GM21526 (cell line): ENCODE data around the gene LRRC3B.

Experiments
- ATAC-seq: cut with Tn5 transposase; IDR thresholded peaks from one replicate; pipeline ENCODE4 v1.9.1; 2021; ENCODE audit warnings: moderate library complexity; ENCODE audit not compliant: unreplicated experiment, low FRiP score

LRRC3B gene

GRCh38 chr3:26628915-26629314, 6.3 kb downstream of the LRRC3B start:
- ATAC-seq, result no peak

- no peak for ATAC-seq
Observed at GRCh38 chr3:26630669-26631389, 8.3 kb downstream of the LRRC3B start.

DNA sequence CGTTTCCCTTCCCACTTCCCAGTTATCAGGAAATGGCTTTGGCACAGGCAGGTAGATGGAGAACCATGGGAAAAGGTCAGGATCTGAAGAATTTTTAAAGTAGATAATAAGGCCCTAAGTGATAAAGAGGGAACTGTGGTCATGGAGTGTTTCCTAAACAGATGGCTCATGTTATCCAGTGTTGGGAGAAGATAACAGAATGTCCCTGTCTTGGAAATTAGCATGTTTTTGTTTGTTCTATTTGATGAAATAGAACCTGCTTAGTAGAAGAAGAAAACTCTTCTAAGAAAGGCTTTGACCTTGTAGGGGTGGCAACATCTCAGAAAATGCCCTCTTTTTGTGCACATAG, 8.8 kb downstream of the LRRC3B start:
- ATAC-seq, result no peak

GRCh38 chr3:26634601-26635000, 12.0 kb downstream of the LRRC3B start:
- no peak for ATAC-seq

DNA sequence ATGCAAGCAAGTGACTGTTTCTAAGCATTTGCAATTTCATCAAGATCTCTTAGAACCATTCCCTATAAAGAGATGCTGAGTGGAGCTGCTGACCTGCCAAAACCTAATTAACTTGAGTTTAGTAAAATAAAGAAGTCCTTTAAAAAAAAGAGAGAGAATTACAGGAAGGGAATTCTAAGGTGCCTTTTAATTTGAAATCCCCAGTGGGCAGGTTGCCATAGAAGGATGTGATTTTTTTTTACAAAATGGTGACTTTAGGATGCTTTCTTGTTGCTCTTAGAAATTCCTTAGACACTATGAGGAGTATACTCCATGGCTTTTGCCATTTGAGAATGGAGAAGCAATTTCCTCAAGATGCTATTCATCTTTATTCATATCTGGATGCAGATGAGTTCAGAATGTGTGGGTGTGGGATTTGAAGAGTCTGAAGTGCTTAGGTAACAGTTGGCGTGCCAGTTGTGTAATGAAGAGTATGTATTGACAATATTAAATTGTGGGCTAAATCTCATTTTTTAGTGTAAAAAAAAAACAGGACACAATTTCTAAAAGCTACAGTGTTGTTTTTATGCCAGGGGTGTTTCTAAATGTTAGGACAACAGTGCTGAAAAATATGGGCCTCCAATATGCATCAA, 13.6 kb downstream of the LRRC3B start:
- no peak for ATAC-seq

- no peak for ATAC-seq
Observed at GRCh38 chr3:26637698-26638097, 15.1 kb downstream of the LRRC3B start.

DNA sequence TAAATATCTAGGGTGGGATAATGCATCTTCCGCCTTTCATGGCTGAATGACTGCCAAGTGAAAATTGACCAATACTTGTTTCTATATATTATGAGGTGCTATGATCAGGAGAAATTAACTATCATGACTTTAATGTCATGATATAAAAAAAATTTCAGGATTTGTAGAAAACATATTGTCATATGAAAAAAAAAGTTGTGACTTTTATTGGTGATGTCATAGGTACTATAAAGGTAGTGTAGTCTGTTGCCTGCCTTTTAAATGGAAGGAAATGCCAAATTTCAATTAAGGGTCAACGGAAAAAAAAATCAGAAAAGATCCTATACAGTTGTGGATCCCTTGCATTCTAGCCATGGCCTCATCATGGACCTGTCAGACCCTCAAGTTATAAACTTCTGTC, 15.5 kb downstream of the LRRC3B start:
- ATAC-seq, result no peak

- ATAC-seq, result no peak
Observed at GRCh38 chr3:26639339-26639738, 16.8 kb downstream of the LRRC3B start.

- ATAC-seq, result no peak
Observed at GRCh38 chr3:26647078-26647477, 24.5 kb downstream of the LRRC3B start.

GRCh38 chr3:26648461-26648860, 25.9 kb downstream of the LRRC3B start:
- ATAC-seq, result no peak

DNA sequence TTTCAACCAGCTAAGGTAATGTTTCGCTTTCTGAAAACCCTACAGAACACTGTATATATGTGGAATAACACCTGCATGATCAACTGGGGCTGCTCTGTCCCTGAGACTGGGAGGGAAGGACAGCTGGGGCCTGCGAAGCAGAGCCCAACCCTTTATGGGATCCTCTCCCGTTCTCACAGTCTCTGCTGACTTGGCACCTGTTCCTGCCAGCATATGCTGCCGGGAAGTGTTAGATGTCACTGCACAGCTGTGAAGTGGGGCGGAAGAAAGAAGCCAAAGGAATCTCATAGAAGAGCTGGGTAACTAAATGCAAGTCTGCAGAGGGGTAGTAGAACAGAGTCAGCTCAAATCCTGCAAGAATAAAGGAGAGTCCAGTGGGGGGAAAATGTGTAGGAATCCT, 29.6 kb downstream of the LRRC3B start:
- no peak for ATAC-seq

DNA sequence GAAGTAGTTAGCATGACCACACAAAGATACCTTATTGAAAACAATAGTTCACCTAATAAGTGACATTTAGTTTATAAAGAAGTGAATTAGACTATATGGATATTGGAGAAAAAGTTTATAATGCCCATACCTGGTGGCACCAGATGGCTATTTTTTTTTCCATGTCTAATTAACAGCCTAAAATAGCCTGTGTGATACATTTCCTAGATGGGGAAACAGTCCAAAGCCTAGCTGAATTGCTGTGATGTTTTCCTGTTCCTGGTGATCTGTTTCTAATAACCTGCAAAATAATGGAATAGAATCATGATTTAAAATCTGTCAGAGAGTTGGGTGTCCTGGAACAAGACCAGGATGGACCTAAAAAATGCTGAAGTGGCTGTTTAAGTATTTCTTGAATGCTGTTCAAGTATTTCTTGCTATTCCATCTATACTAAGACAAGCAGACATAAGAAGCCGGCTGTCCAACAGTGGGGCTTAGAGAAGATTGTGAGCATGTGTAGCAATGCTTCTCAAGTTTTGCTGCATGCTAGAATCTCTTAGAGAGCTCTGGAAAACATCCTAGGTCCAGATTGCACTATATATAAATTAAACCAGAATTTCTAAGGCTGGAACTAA, 31.3 kb downstream of the LRRC3B start:
- ATAC-seq, result no peak

DNA sequence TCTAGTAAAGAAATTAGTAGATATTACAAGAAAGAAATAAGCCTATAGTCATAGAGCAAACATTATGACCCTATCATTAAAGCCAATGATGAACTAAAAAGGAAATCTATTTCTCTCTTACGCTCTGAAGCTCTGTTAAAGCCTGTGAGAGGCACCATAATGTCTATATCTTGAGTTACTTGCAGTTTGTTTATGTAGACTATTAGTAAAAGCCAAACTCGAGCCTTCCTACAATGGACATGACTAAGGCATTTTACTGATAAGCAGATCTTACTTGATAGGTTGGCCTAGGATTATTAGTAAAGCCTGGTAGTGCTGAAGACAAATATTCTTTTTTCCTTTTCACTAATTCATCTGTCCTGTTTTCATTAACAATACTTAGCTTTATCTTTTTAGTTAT, 32.7 kb downstream of the LRRC3B start:
- no peak for ATAC-seq

DNA sequence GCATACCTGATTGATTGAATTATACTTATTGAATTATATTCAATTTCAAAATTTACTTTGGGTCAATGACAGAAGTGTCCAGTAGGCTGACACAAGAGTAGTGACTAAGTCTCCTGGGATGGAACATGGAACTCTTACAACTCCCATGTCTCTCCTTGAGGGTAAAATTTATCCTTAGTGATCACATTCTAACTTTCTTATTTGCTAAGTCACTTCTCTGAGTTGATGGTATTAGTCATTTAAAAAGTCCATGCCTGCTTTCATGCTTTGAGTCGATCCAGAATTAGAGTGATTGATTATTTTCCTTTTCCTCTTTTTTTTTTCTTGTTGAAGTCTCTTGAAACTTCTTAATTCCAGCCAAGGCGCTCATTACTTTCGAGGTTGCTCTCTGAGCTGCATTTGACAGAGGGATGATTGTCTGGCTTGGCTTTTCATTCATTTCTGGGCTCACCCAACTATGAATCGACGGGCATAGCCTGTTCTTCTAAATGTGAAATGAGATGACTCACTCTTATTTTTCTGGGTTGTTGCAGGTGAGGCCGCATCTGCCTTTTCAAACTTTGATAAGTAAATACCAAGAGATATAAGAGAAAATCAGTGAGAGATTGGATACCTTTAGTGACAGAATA, 34.9 kb downstream of the LRRC3B start:
- no peak for ATAC-seq

DNA sequence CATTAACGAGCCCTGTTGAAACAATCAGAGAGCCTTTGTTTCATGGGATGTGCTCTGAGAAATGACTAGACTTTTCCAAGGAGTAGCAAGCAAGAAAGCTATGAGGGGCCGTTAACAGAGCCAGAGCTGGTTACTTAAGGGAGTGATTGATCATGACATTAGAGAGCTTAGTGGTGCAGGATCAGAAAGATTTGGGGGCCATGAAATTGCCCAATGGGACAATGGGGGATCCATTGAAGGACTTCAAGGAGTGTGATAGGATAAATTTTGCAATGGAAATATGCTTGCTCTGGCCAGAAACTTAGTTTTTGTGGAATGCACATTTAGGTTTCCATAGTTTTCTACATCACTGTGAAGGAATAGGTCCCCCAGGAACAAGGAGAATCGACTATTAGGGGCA, 45.6 kb downstream of the LRRC3B start:
- no peak for ATAC-seq

DNA sequence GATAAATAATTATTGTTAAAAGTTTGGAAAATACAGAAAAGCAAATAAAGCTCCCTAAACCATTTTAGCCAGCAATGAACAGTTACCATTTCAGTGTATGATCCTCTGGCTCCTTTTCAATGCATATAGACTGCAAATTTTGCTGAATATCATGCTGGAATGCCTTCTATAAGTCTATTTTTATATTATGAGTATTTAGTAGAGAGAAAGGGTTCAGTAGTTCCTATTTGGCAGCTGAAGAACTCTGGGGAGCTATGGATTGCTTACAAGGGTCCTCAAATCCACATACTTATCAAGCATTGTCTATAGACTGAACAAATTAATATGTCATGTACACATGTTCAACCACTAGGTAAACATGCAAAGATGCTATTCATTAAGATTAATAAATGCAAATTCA, 46.1 kb downstream of the LRRC3B start:
- ATAC-seq, result no peak

GRCh38 chr3:26675336-26675735, 52.8 kb downstream of the LRRC3B start:
- no peak for ATAC-seq

GRCh38 chr3:26681632-26682031, 59.1 kb downstream of the LRRC3B start:
- no peak for ATAC-seq

DNA sequence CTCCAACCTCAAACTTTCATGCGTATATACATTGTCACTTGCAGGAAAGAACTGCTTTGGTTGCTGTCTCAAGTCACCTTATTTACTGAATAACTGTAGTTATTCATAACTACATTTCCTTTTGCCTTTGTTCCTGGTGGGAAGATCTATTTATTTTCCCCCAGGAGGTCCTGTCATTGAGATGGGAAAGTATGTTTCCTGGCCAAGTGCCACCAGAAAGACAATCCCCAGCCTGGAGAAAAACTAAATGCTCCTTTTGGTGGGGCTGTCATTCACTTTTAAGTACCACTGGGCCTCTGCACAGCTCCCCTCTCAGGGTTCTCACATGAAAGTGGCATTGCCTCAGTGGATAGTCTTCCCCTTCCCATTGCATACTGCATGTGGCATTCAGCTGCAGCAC, 59.8 kb downstream of the LRRC3B start:
- ATAC-seq, result no peak

DNA sequence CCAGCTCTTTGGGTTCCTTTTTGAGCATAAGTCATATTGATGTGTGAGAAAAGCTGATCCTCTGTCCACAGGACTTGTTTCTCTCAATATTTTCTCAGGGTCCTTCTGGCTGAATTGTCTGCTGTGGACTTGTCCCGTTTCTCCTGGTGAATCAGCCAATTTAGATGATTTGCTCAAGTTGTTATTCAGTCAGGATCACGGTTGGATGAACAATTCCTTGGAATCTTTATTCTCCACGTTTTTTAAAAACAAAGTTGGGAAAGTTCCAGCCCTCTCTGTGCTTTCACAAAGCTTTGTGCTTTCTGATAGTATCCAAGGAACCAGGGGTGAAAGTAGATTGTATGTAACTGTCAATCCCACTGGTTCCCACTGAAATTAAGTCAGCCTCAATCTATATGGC, 61.3 kb downstream of the LRRC3B start:
- ATAC-seq, result no peak

DNA sequence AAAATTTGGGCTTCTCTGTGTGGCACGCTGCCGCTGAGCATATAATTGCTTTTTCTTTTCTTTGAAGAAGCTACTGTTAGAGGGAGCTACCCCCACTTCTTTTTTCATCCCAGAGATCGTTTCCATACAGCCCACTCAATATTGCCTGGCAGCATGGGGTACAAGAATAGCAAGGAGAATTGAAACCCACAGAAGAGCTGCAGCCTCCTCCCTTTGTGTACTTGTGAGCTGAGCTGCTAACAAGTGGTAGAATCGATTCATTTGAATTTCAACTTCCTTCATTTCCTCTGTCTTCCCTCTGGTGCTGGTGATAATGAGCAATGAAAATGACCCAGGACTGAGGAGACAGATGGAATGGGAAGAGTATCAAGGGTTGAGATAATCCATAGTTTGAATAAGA, 64.9 kb downstream of the LRRC3B start:
- no peak for ATAC-seq

- no peak for ATAC-seq
Observed at GRCh38 chr3:26699553-26699952, 77.0 kb downstream of the LRRC3B start.
